CD4-positive, alpha-beta T cell treated with Interleukin-4 for 4 hours (primary cell): ENCODE results near the gene HYI.
"Not testable (repeated sequence)": the region's sequence is repeated elsewhere in the genome, so short reads cannot be mapped to it uniquely, and the experiment has no call there.

ENCODE experiments used
- DNase-seq: peaks from one replicate; pipeline ENCODE4 v3.0.0-alpha.2; 2020

The HYI gene

GRCh38 chr1:43426221-43426620, 27.5 kb downstream of the HYI start:
- no peak for DNase-seq

GRCh38 chr1:43425045-43425444, 28.7 kb downstream of the HYI start:
- no peak for DNase-seq

GRCh38 chr1:43423672-43424550, 29.8 kb downstream of the HYI start:
- peak; percentile 7 for DNase-seq

- DNase-seq: no peak
These were observed 30.6 kb downstream of the HYI start for GRCh38 chr1:43422995-43423671.

- DNase-seq: no peak
These were observed 31.6 kb downstream of the HYI start for GRCh38 chr1:43421976-43422750.

GRCh38 chr1:43421396-43421795, 32.3 kb downstream of the HYI start:
- DNase-seq: no peak

- DNase-seq: no peak
These were observed 32.9 kb downstream of the HYI start for GRCh38 chr1:43420874-43421273.

- DNase-seq: no peak
These were observed 33.9 kb downstream of the HYI start for GRCh38 chr1:43419627-43420425.

GRCh38 chr1:43418858-43419257, 34.9 kb downstream of the HYI start:
- DNase-seq: no peak

- no peak for DNase-seq
These were observed 37.8 kb downstream of the HYI start for GRCh38 chr1:43415901-43416300.

GRCh38 chr1:43414634-43415223, 39.0 kb downstream of the HYI start:
- peak; percentile 69 for DNase-seq

- DNase-seq: not testable (repeated sequence)
These were observed 40.3 kb downstream of the HYI start for GRCh38 chr1:43413426-43413825.

GRCh38 chr1:43410571-43410970, 43.2 kb downstream of the HYI start:
- no peak for DNase-seq

- DNase-seq: no peak
These were observed 47.9 kb downstream of the HYI start for GRCh38 chr1:43405876-43406234.

- no peak for DNase-seq
These were observed 48.4 kb downstream of the HYI start for GRCh38 chr1:43405219-43405875.

- DNase-seq: no peak
These were observed 49.4 kb downstream of the HYI start for GRCh38 chr1:43404353-43404752.

GRCh38 chr1:43402089-43402865, 51.5 kb downstream of the HYI start:
- DNase-seq: no peak
